OCI-LY1 (cell line): ENCODE data around the gene ARL16.

Source experiments
- EZH2 ChIP-seq: fragments of 200-600 bp; sonication (generic), shearing (Covaris generic); IDR thresholded peaks from 2 replicates; pipeline ENCODE4 v1.8.0; 2017; ENCODE audit warnings: borderline replicate concordance, mixed run types, mild to moderate bottlenecking, antibody characterized with exemption, low read length, moderate library complexity, mixed read lengths
- TF ChIP-seq, protein P1 (sequence below): fragments of 200-600 bp; sonication (generic), shearing (Covaris generic); IDR thresholded peaks from 2 replicates; pipeline ENCODE4 v1.5.1; 2017; ENCODE audit warnings: mild to moderate bottlenecking, antibody characterized with exemption, low read length, moderate library complexity, mixed read lengths

DNA sequence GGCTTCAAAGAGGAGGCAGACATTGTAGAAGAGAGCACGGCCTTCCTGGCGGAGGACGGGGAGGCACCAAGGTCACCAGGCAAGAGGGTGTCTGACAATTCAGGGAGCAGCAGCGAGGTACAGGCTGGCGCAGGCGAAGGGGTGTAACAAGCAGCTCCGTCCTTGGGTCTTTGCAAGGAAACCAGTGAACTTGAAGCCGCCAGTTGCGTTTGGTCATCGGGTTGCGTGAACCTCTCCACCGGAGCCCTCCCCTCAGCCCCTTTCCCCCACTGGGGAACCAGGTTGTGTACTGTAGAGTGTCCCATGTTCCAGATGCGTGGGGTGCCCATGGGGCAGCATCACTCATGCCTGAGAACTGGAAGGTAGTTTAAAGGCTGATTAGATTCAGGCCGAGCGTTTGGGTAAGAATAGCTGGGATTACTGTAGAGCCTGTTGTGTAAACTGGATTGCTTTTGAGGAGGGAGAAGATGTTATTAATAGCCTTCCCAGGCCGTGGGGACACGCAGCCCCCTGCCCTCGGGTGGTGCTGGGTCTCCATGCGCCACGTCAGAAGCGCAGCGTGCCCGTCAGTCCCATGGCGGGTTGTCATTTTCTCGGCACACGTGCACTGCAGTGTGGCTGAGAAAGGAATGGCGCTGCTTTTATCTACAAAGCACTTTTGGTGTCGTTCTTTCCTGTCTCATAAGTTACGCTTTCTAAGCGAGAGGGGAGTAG lies 22.1 kb upstream of the ARL16 start:
- TF ChIP-seq, protein P1, sequence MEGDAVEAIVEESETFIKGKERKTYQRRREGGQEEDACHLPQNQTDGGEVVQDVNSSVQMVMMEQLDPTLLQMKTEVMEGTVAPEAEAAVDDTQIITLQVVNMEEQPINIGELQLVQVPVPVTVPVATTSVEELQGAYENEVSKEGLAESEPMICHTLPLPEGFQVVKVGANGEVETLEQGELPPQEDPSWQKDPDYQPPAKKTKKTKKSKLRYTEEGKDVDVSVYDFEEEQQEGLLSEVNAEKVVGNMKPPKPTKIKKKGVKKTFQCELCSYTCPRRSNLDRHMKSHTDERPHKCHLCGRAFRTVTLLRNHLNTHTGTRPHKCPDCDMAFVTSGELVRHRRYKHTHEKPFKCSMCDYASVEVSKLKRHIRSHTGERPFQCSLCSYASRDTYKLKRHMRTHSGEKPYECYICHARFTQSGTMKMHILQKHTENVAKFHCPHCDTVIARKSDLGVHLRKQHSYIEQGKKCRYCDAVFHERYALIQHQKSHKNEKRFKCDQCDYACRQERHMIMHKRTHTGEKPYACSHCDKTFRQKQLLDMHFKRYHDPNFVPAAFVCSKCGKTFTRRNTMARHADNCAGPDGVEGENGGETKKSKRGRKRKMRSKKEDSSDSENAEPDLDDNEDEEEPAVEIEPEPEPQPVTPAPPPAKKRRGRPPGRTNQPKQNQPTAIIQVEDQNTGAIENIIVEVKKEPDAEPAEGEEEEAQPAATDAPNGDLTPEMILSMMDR, result no peak
- no peak for TF ChIP-seq EZH2
